DOHH2 (cell line): ENCODE data around the gene CDX4.

ENCODE experiments used
- H3F3A ChIP-seq: fragments of 200-600 bp; sonication (generic), shearing (Covaris generic); 2 replicates; pipeline ENCODE4 v1.6.0; 2016; ENCODE audit warnings: antibody characterized with exemption, mild to moderate bottlenecking; ENCODE audit not compliant: control insufficient read depth, insufficient read depth
- H3K27ac ChIP-seq: fragments of 200-600 bp; sonication (generic); 2 replicates; pipeline ENCODE4 v1.5.1; 2014; ENCODE audit warnings: low read depth, mild to moderate bottlenecking, low read length, moderate library complexity
- H3K27me3 ChIP-seq: fragments of 200-600 bp; sonication (generic); 2 replicates; pipeline ENCODE4 v1.6.1; 2014; ENCODE audit warnings: mild to moderate bottlenecking, low read length, mixed read lengths; ENCODE audit not compliant: control insufficient read depth
- H3K36me3 ChIP-seq: fragments of 200-600 bp; sonication (generic); 2 replicates; pipeline ENCODE4 v1.6.1; 2014; ENCODE audit warnings: mild to moderate bottlenecking, low read length, moderate library complexity, mixed read lengths; ENCODE audit not compliant: control insufficient read depth
- H3K4me1 ChIP-seq: fragments of 200-600 bp; sonication (generic); 2 replicates; pipeline ENCODE4 v1.6.1; 2014; ENCODE audit warnings: mild to moderate bottlenecking, low read length, mixed read lengths; ENCODE audit not compliant: control insufficient read depth
- H3K4me2 ChIP-seq: fragments of 200-600 bp; sonication (generic); 2 replicates; pipeline ENCODE4 v1.6.0; 2014; ENCODE audit warnings: mild to moderate bottlenecking, low read length, moderate library complexity
- H3K4me3 ChIP-seq: fragments of 200-600 bp; sonication (generic); 2 replicates; pipeline ENCODE4 v1.5.1; 2014; ENCODE audit warnings: mild to moderate bottlenecking, low read length, mixed read lengths
- H3K79me2 ChIP-seq: fragments of 200-600 bp; sonication (generic); 2 replicates; pipeline ENCODE4 v1.6.1; 2014; ENCODE audit warnings: mild to moderate bottlenecking, low read length, mixed read lengths; ENCODE audit not compliant: control insufficient read depth
- H3K9me2 ChIP-seq: fragments of 200-600 bp; sonication (generic); replicated peaks from 2 replicates; pipeline ENCODE4 v1.6.1; 2014; ENCODE audit warnings: mild to moderate bottlenecking, low read length, mixed read lengths; ENCODE audit not compliant: control insufficient read depth
- H3K9me3 ChIP-seq: fragments of 200-600 bp; sonication (generic); 2 replicates; pipeline ENCODE4 v1.6.1; 2014; ENCODE audit warnings: antibody characterized with exemption, low read length, mixed read lengths; ENCODE audit not compliant: control insufficient read depth, insufficient read depth
- H4K20me1 ChIP-seq: fragments of 200-600 bp; sonication (generic); 2 replicates; pipeline ENCODE4 v1.6.0; 2014; ENCODE audit warnings: low read depth, mild to moderate bottlenecking, antibody characterized with exemption, low read length, moderate library complexity; ENCODE audit not compliant: control insufficient read depth, insufficient read depth
- CTCF ChIP-seq: fragments of 200-600 bp; sonication (generic); IDR thresholded peaks from one replicate; pipeline ENCODE4 v1.5.1; 2014; ENCODE audit warnings: antibody characterized with exemption, mild to moderate bottlenecking, low read depth, low read length; ENCODE audit not compliant: poor library complexity, severe bottlenecking
- EZH2phosphoT487 ChIP-seq: fragments of 200-600 bp; sonication (generic); IDR thresholded peaks from 2 replicates; pipeline ENCODE4 v1.6.1; 2017; ENCODE audit warnings: borderline replicate concordance, mild to moderate bottlenecking, antibody characterized with exemption, low read length, moderate library complexity, mixed read lengths

Gene CDX4

GRCh38 chrX:73401591-73402266 lies 45.1 kb upstream of the CDX4 start:
- no peaks in the 10 kb centered on the region for H3K27me3 ChIP-seq
- no peaks in the 10 kb centered on the region for H3K9me2 ChIP-seq
- no peaks in the 10 kb centered on the region for H3K9me3 ChIP-seq
- H3F3A ChIP-seq: no peaks in the 10 kb centered on the region
- no peaks in the 10 kb centered on the region for H3K36me3 ChIP-seq
- no peak overlapping the region for H3K27ac ChIP-seq
- H4K20me1 ChIP-seq: no peaks in the 10 kb centered on the region
- H3K4me3 ChIP-seq: no peak overlapping the region
- TF ChIP-seq EZH2phosphoT487 (no peak), CTCF (no peak)
- H3K4me2 ChIP-seq: no peak overlapping the region
- H3K79me2 ChIP-seq: no peaks in the 10 kb centered on the region
- H3K4me1 ChIP-seq: no peaks in the 10 kb centered on the region

DNA sequence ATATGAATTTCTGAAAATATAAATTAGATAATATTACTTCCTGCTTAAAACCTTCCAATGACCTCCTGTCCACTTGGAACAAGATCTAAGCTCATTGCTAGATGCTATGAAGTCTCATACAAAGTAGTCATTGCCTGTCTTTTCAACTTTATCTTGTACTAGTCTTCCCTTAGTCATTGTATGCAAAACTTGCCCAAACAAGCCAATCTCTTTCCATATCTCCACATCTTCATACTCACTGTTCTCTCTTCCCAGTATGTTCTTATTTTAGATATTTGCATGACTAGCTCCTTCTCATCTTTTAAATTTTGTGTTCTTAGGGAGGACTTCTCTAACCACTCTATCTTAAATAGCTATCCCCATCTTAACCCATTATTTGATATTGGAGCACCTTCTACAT lies 33.9 kb upstream of the CDX4 start:
- Histone ChIP-seq H3K9me2 (no peaks in the 10 kb centered on the region), H4K20me1 (no peaks in the 10 kb centered on the region), H3K4me2 (no peak overlapping the region), H3K4me3 (no peak overlapping the region), H3K9me3 (no peaks in the 10 kb centered on the region), H3K4me1 (no peaks in the 10 kb centered on the region), H3K36me3 (no peaks in the 10 kb centered on the region), H3K27ac (no peak overlapping the region), H3F3A (no peaks in the 10 kb centered on the region), H3K79me2 (no peaks in the 10 kb centered on the region), H3K27me3 (no peaks in the 10 kb centered on the region)
- TF ChIP-seq EZH2phosphoT487 (no peak), CTCF (no peak)

DNA sequence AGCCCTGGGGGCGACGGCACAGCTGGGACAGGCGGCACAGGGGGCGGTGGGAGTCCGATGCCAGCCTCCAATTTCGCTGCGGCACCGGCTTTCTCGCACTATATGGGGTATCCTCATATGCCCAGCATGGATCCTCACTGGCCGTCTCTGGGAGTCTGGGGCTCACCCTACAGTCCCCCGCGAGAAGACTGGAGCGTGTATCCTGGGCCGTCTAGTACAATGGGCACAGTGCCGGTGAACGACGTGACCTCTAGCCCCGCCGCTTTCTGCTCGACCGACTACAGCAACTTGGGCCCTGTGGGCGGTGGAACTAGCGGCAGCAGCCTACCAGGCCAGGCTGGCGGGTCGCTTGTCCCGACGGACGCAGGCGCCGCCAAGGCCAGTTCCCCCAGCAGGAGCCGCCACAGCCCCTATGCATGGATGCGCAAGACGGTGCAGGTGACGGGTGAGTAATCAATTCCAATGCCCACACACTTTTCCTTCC lies 500 bp downstream of the CDX4 start:
- Histone ChIP-seq H3K9me2 (no peaks in the 10 kb centered on the region), H3K4me2 (no peak overlapping the region), H3F3A (no peaks in the 10 kb centered on the region), H3K27ac (no peak overlapping the region), H3K27me3 (no peaks in the 10 kb centered on the region), H3K9me3 (no peaks in the 10 kb centered on the region), H3K4me3 (no peak overlapping the region), H4K20me1 (no peaks in the 10 kb centered on the region), H3K4me1 (no peaks in the 10 kb centered on the region), H3K36me3 (no peaks in the 10 kb centered on the region), H3K79me2 (no peaks in the 10 kb centered on the region)
- TF ChIP-seq EZH2phosphoT487 (no peak), CTCF (no peak)

- Histone ChIP-seq H3K9me3 (no peaks in the 10 kb centered on the region), H3K4me1 (no peaks in the 10 kb centered on the region), H3K4me3 (no peak overlapping the region), H3F3A (no peaks in the 10 kb centered on the region), H3K36me3 (no peaks in the 10 kb centered on the region), H4K20me1 (no peaks in the 10 kb centered on the region), H3K4me2 (no peak overlapping the region), H3K27ac (no peak overlapping the region), H3K9me2 (no peaks in the 10 kb centered on the region), H3K79me2 (no peaks in the 10 kb centered on the region), H3K27me3 (no peaks in the 10 kb centered on the region)
- TF ChIP-seq EZH2phosphoT487 (no peak), CTCF (no peak)
Measured at GRCh38 chrX:73448379-73448778, 1.5 kb downstream of the CDX4 start.
